NCI-H2227 (cell line): ENCODE data around the gene ACKR3.

Experiments used
- DNase-seq: peaks from one replicate; lab custom pipeline; 2025; ENCODE audit not compliant: unreplicated experiment; lab: John Stamatoyannopoulos, UW

ACKR3 gene

DNA sequence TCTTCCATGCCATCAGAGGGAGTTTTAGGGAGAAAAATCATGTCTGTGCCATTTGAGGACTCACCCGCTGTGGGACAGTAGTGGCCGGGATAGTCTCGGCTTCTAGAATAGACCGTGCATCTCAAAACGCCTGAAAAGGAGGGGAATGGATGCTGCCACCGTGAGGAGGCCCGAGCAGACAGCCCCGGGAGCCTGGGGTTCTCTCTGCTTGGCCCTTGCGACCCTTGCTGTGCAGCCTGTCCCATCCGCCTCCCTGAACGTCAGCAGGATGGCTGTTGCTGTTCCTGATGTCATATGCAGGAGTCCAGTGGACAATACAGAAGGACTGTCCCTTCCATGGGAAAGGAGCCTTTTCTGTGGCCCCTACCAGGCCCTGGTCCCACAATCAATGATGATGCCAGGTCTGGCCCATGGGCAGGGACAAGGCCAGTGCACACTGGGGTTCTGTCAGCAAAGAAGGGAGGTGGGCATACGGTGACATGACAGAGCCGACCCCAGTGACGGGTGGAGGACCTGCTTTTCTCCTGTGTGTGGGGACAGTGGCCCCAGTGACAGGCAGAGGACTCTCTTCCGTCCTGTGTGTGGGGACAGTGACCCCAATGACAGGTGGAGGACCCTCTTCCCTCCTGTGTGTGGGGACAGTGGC, 58.8 kb downstream of the ACKR3 start:
- no peak for DNase-seq

DNA sequence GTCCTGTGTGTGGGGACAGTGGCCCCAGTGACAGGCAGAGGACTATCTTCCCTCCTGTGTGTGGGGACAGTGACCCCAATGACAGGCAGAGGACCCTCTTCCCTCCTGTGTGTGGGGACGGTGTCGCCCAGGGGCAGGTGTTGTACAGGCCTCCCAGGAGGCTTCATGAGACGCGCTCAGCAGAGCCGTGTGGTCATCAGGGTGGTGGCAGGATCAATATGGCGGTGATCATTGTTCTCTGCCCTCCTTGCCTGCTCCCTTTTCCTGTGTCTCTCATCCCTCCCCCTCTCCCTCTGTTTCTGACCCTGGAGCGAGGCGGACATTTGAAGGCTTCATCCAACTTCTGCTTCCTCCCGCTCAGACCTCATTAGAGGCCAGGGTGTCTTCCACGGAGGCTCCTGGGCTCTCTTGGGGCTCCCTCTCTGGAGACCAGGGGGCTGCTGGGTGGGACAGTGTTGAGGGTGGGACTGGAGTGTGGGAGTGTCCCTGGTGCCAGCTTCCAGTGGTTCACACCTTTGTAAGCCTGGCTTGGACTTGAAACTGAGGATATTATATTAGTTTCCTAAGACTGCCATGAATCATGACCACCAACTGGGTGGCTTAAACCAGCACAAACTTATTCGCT, 59.5 kb downstream of the ACKR3 start:
- no peak for DNase-seq

DNA sequence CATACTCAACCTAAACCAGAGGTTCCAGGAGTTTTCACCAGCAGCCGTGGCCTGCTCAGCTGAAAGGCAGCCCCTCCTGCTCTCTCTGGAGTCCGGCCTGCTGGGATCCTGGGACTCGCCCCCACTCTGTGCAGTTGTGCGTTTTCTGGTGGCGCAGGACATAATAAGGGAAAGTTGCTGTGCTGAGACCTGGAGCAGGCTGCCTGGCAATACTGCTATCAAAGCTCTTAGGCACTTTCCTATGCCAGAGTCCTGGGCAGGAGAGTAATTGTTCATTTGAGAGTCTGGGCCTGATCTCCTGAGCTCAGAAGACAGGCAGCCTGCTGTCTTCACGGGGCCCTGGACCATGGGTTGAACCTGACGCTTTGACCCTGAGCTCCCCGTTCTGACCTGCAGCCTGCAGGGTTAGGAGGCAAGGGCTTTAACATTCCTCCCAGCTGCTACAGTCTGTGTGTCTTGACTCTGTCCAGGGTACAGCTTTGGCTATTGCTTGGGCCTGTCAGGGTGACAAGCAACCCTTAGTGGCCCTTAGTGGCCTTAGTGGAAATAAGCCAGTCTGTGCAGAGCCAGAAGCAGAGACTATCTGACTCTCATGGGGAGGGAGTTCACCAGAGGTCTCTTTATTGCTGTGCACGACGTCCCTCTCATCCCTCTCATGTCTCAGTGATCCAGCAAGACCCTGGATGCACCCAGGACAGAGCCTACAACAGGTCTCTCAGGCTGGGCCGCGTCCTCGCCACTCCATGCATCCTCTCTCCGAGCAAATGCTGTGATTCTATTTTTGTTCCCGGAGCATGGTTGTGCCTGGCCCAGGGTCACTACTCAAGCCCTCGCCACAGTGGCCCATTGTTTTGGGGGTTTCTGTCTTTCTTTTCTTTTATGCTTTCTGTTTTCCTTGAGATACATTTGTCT, 60.6 kb downstream of the ACKR3 start:
- DNase-seq = no peak

DNA sequence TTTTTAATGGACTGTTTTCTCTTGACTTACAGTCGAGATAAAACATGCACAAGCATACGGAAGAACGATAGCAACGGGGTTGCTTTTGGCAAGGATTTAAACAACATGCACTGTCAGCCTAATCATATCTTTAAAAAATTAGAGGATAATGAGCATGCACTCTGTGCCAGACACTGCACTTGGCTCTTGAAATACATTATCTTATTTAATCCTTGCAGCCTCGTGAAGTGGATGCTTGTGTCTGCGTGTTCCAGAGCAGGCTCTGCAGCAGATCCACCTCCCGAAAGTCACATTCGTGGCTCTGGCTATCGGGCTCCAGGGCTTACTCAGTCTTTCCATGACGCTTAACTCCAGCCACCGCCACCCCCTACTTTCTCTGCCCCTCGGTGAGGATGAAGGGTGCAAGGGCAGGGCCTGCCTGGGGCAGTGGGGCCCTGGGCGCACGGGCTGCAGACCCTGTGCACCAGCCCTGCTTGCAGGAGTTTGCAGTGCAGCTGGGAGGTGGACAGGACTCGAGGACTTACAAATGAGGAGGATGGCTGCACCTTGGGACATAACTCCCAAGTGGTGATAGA, 61.7 kb downstream of the ACKR3 start:
- no peak for DNase-seq

DNA sequence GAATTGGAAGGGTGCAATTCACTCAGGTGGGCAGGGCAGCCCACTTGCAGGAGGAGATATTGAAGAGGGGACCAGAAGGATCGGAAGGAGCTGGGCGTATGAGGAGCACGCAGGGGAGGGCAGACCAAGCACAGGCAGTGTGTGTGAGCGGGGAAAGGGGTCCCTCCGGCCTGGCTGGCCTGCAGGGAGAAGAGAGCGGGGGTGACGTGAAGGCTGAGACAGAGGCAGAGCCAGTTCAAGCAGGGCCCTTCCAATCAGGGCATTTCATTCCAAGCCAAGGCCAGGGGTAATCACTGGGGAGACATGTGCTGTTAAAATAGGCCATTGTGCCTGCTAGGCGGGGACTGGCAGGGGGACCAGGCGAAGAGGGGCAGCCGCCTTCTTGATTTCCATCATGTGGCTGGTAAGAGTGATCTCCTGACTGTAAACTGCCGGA, 62.2 kb downstream of the ACKR3 start:
- DNase-seq = no peak
